ENCODE measurements around the gene KIRREL1. TPM values are rescaled to one million over a fixed set of nuclear protein-coding genes. Genes with fewer than 3 reads are reported as not detected.

The KIRREL1 gene
- total RNA-seq, 1 donor = 174 TPM

DNA sequence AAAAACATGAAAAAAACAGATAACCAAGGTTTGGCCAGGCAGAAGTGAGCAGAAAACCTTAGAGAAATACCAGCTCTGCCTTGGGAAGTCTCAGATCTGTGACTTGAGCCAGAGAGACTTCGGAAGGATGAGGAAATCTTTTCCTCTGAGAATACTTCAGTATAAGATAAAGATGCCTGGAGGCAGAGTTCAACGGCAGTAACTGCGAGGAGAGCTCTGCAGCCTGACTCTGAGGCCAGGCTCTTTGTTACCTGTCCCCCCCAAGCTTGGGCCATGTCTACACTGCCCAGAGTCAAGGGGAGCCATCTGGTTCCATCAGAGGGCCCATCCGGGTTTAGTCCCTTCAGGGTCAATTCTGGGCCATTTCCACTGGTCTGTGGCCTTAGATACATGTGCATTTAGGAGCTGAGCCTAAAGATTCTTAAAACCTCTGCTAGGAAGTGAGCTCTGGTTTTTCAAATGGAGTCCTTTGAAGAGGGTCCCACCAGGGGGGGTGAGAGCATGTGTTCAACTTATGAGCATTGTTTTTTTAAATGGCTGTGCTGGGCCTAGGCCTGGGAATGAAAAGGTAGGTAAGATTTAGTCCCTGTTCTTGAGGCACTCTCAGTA is 8.7 kb downstream of the KIRREL1 start:
- TF ChIP-seq, protein P1, sequence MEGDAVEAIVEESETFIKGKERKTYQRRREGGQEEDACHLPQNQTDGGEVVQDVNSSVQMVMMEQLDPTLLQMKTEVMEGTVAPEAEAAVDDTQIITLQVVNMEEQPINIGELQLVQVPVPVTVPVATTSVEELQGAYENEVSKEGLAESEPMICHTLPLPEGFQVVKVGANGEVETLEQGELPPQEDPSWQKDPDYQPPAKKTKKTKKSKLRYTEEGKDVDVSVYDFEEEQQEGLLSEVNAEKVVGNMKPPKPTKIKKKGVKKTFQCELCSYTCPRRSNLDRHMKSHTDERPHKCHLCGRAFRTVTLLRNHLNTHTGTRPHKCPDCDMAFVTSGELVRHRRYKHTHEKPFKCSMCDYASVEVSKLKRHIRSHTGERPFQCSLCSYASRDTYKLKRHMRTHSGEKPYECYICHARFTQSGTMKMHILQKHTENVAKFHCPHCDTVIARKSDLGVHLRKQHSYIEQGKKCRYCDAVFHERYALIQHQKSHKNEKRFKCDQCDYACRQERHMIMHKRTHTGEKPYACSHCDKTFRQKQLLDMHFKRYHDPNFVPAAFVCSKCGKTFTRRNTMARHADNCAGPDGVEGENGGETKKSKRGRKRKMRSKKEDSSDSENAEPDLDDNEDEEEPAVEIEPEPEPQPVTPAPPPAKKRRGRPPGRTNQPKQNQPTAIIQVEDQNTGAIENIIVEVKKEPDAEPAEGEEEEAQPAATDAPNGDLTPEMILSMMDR (IDR thresholded peaks at IDR 0.05; ENCODE audit: extremely low read depth, low read depth, low read length) = no peak
- Histone ChIP-seq H3K36me3 (ENCODE audit: insufficient read depth, low read length) (no peaks in the 10 kb centered on the region), H3K27ac (ENCODE audit: low read depth, low read length) (peak overlapping the region; percentile 90), H3K4me3 (ENCODE audit: insufficient read depth, low read length) (peak overlapping the region; percentile 10), H3K27me3 (ENCODE audit: insufficient read depth, low read length) (no peaks in the 10 kb centered on the region), H3K79me2 (ENCODE audit: insufficient read depth, low read length) (peaks cover 91% of the 10 kb centered on the region), H2AFZ (ENCODE audit: low read length) (no peak overlapping the region), H4K20me1 (ENCODE audit: insufficient read depth, low read length) (peaks cover 41% of the 10 kb centered on the region), H3K9me3 (ENCODE audit: low read depth, low read length) (no peaks in the 10 kb centered on the region), H3K4me1 (ENCODE audit: insufficient read depth, low read length) (peaks cover 80% of the 10 kb centered on the region), H3K4me2 (ENCODE audit: insufficient read depth, low read length) (peak overlapping the region; percentile 75)
- peak; percentile 86 for DNase-seq (ENCODE audit: insufficient read length, low spot score, missing footprints)

DNA sequence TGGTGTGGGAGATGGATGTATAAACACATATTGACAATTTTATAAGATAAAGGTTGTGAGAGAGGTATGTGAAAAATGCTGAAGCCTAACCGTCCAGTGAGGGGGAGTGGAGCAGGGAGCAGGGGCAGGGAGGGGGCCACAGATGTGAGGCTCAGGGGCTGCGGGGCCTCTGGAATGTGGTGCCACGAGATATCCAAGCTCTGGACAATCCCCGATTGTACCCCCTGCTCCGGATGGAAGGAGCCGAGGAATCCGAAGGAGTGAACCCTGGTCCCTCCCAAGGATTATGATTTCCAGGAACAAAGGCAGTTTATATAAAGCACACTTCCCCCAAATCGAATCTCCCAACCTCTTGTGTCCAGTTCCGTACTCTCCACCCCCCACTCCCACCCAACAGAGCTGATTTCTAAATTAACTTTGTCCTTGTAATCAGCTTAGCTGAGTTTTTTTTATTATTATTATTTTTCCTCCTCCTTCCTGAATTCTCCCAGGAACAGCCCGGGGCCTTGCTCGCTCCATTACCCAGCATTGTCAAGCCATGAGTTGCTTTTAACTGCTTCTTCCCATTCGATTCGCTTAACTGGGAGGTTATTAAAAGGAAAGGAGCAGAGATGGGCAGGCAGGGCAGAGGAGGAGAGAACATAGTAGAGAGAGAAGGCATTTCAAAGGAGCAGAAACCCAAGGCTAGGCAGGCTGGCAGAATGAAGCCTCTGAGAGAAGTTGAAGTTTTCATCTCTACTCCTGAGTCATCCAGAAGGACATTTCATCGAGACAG is 9.4 kb downstream of the KIRREL1 start:
- peaks cover 34% of the 10 kb centered on the region for H4K20me1 ChIP-seq (ENCODE audit: insufficient read depth, low read length)

DNA sequence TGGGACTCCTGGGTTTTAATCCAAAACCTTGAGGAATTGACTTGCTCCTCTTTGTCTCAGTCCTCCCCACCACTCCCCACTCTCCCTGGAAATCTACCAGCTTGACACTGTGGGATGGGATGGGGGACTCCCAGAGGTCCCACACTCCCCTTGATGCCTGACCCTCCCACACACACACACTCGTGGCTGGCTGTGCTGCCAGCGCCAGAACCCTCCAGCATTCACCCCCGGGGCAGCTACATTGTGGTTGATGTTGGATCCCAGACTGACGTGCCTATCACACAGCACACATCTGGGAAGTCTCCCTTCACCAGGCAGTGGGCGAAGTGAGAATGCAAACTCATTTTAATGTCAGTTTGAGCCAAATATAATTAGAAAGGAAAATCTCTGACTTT is 10.0 kb downstream of the KIRREL1 start:
- DNase-seq (ENCODE audit: insufficient read length, low spot score, missing footprints) = peak; percentile 88
- TF ChIP-seq, protein P1 (IDR thresholded peaks at IDR 0.05; ENCODE audit: extremely low read depth, low read depth, low read length) = no peak
- no peak overlapping the region for H2AFZ ChIP-seq (ENCODE audit: low read length)

More for the DNA sequence above, 9.4 kb downstream of the KIRREL1 start:
- H3K4me3 ChIP-seq (ENCODE audit: insufficient read depth, low read length) = peak overlapping the region; percentile 38
- no peak overlapping the region for H2AFZ ChIP-seq (ENCODE audit: low read length)
- H3K79me2 ChIP-seq (ENCODE audit: insufficient read depth, low read length) = peaks cover 91% of the 10 kb centered on the region
- H3K4me1 ChIP-seq (ENCODE audit: insufficient read depth, low read length) = peaks cover 87% of the 10 kb centered on the region
- H3K27me3 ChIP-seq (ENCODE audit: insufficient read depth, low read length) = no peaks in the 10 kb centered on the region
- peak; percentile 69 for DNase-seq (ENCODE audit: insufficient read length, low spot score, missing footprints)
- no peaks in the 10 kb centered on the region for H3K36me3 ChIP-seq (ENCODE audit: insufficient read depth, low read length)
- H3K27ac ChIP-seq (ENCODE audit: low read depth, low read length) = peak overlapping the region; percentile 90
- peak overlapping the region; percentile 75 for H3K4me2 ChIP-seq (ENCODE audit: insufficient read depth, low read length)
- TF ChIP-seq, protein P1 (IDR thresholded peaks at IDR 0.05; ENCODE audit: extremely low read depth, low read depth, low read length) = no peak
- no peaks in the 10 kb centered on the region for H3K9me3 ChIP-seq (ENCODE audit: low read depth, low read length)

DNA sequence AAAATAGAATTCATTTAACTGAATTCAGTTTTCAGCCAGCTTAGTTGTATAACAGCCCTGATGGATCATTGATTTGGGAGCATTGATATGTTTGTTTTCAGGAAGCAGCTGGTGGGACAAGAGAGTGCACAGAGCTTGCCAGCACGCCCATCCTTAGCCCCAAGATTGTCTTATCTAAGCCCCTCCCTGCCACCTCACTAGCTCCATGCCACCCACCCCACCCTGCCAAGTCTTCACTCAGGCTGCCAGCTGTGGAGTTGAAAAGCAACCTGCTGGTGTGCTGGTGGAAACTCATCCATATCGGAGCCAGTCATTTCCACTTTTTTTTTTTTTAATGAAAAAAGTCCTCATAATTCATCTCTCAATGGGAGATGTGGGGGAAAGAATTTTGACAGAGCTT is 11.8 kb downstream of the KIRREL1 start:
- peaks cover 15% of the 10 kb centered on the region for H4K20me1 ChIP-seq (ENCODE audit: insufficient read depth, low read length)
- H3K9me3 ChIP-seq (ENCODE audit: low read depth, low read length) = no peaks in the 10 kb centered on the region
- H3K79me2 ChIP-seq (ENCODE audit: insufficient read depth, low read length) = peaks cover 88% of the 10 kb centered on the region
- no peak overlapping the region for H2AFZ ChIP-seq (ENCODE audit: low read length)
- peaks cover 98% of the 10 kb centered on the region for H3K4me1 ChIP-seq (ENCODE audit: insufficient read depth, low read length)
- peak overlapping the region; percentile 13 for H3K27ac ChIP-seq (ENCODE audit: low read depth, low read length)
- TF ChIP-seq, protein P1 (IDR thresholded peaks at IDR 0.05; ENCODE audit: extremely low read depth, low read depth, low read length) = no peak
- no peak overlapping the region for H3K4me2 ChIP-seq (ENCODE audit: insufficient read depth, low read length)
- no peaks in the 10 kb centered on the region for H3K27me3 ChIP-seq (ENCODE audit: insufficient read depth, low read length)
- no peaks in the 10 kb centered on the region for H3K36me3 ChIP-seq (ENCODE audit: insufficient read depth, low read length)
- no peak overlapping the region for H3K4me3 ChIP-seq (ENCODE audit: insufficient read depth, low read length)
- no peak for DNase-seq (ENCODE audit: insufficient read length, low spot score, missing footprints)

More for the DNA sequence above, 10.0 kb downstream of the KIRREL1 start:
- Histone ChIP-seq H3K27ac (ENCODE audit: low read depth, low read length) (peak overlapping the region; percentile 90), H3K27me3 (ENCODE audit: insufficient read depth, low read length) (no peaks in the 10 kb centered on the region), H4K20me1 (ENCODE audit: insufficient read depth, low read length) (peaks cover 30% of the 10 kb centered on the region), H3K4me2 (ENCODE audit: insufficient read depth, low read length) (peak overlapping the region; percentile 75), H3K4me1 (ENCODE audit: insufficient read depth, low read length) (peaks cover 93% of the 10 kb centered on the region), H3K4me3 (ENCODE audit: insufficient read depth, low read length) (peak overlapping the region; percentile 38), H3K36me3 (ENCODE audit: insufficient read depth, low read length) (no peaks in the 10 kb centered on the region), H3K79me2 (ENCODE audit: insufficient read depth, low read length) (peaks cover 91% of the 10 kb centered on the region), H3K9me3 (ENCODE audit: low read depth, low read length) (no peaks in the 10 kb centered on the region)
